Mesothelial cell of epicardium (in vitro differentiated cells): ENCODE data around the gene DIS3L. TPM values are rescaled to one million over a fixed set of nuclear protein-coding genes. Genes with fewer than 3 reads are reported as not detected.
"Not testable (repeated sequence)": the region's sequence is repeated elsewhere in the genome, so short reads cannot be mapped to it uniquely, and the experiment has no call there.

Experiments
- DNase-seq, 2 experiments: peaks; one replicate each; pipeline ENCODE4 v3.0.0; 2021; ENCODE audit warnings: low spot score in 2 of 2; ENCODE audit not compliant: unreplicated experiment in 2 of 2
- H3K27ac Mint-ChIP-seq: 2 replicates; pipeline ENCODE4 v1.8.0; 2021; ENCODE audit warnings: mixed read lengths
- H3K27me3 Mint-ChIP-seq: 2 replicates; pipeline ENCODE4 v1.8.0; 2021; ENCODE audit warnings: low read depth, mixed read lengths
- H3K36me3 Mint-ChIP-seq: 2 replicates; pipeline ENCODE4 v1.8.0; 2021; ENCODE audit warnings: mixed read lengths
- H3K4me1 Mint-ChIP-seq: 2 replicates; pipeline ENCODE4 v1.8.0; 2021; ENCODE audit warnings: mixed read lengths
- H3K4me3 Mint-ChIP-seq: 2 replicates; pipeline ENCODE4 v1.8.0; 2021; ENCODE audit warnings: mild to moderate bottlenecking, moderate library complexity, mixed read lengths
- H3K9me3 Mint-ChIP-seq: 2 replicates; pipeline ENCODE4 v1.8.0; 2021; ENCODE audit warnings: mixed read lengths
- total RNA-seq: library from RNA; stranded (reverse); gene quantifications from 3 replicates; pipeline ENCODE4 v1.2.1, GENCODE V29; 2021
- TF ChIP-seq, protein P1 (sequence below): fragments of 200-600 bp; sonication (generic); IDR thresholded peaks from one replicate; pipeline ENCODE4 v1.5.0; 2021; ENCODE audit warnings: antibody characterized with exemption; ENCODE audit not compliant: unreplicated experiment

DIS3L gene
- total RNA-seq, 1 donor from 2014 or later = 34.7 TPM

DNA sequence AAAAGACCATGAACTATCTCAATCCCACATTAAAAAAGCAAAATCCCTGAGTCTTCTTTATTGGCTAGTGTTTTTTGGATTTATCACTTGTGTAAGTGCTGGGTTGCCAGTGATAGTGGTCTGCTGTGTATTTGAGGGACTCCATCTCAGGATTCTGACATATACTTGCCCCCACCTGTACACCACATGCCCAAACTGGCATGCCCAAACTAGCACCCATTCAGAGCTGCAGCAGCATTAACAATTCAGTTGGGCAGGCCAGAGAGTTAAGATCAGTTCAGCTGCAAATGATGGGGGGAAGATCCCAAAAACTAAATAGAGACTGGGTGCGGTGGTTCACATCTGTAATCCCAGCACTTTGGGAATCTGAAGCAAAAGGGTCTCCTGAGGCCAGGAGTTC, 69.4 kb downstream of the DIS3L start:
- peak overlapping the region; percentile 30 for H3K27ac Mint-ChIP-seq
- no peaks in the 10 kb centered on the region for H3K27me3 Mint-ChIP-seq
- H3K4me3 Mint-ChIP-seq = no peak overlapping the region
- no peak for DNase-seq
- TF ChIP-seq, protein P1, sequence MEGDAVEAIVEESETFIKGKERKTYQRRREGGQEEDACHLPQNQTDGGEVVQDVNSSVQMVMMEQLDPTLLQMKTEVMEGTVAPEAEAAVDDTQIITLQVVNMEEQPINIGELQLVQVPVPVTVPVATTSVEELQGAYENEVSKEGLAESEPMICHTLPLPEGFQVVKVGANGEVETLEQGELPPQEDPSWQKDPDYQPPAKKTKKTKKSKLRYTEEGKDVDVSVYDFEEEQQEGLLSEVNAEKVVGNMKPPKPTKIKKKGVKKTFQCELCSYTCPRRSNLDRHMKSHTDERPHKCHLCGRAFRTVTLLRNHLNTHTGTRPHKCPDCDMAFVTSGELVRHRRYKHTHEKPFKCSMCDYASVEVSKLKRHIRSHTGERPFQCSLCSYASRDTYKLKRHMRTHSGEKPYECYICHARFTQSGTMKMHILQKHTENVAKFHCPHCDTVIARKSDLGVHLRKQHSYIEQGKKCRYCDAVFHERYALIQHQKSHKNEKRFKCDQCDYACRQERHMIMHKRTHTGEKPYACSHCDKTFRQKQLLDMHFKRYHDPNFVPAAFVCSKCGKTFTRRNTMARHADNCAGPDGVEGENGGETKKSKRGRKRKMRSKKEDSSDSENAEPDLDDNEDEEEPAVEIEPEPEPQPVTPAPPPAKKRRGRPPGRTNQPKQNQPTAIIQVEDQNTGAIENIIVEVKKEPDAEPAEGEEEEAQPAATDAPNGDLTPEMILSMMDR = no peak
- H3K9me3 Mint-ChIP-seq = no peaks in the 10 kb centered on the region
- H3K36me3 Mint-ChIP-seq = no peaks in the 10 kb centered on the region
- peaks cover 2% of the 10 kb centered on the region for H3K4me1 Mint-ChIP-seq

DNA sequence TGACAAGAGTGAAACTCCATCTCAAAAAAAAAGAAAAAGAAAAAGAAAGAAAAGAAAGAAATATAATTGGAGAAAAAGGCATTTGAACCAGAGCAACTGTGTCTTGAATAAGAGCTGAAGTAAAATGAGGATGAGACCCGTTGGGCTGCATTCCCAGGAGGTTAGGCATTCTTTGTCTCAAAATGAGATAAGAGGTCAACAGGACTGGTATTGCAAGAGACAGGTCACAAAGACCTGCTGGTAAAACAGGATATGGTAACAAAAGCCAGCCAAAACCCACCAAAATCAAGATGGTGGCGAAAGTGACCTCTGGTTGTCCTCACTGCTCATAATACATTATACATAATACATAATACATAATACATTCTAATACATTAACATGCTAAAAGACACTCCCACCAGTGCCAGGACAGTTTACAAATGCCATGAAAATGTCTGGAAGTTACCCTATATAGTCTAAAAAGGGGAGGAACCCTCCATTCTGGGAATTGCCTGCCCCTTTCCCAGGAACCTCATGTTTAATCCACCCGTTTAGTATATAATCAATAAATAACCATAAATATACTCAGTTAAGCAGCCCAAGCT, 71.7 kb downstream of the DIS3L start:
- Mint-ChIP-seq H3K36me3 (no peaks in the 10 kb centered on the region), H3K27me3 (no peaks in the 10 kb centered on the region), H3K27ac (no peak overlapping the region), H3K4me1 (peaks cover 7% of the 10 kb centered on the region), H3K9me3 (no peaks in the 10 kb centered on the region), H3K4me3 (no peak overlapping the region)
- DNase-seq = no peak
- TF ChIP-seq, protein P1 = no peak

DNA sequence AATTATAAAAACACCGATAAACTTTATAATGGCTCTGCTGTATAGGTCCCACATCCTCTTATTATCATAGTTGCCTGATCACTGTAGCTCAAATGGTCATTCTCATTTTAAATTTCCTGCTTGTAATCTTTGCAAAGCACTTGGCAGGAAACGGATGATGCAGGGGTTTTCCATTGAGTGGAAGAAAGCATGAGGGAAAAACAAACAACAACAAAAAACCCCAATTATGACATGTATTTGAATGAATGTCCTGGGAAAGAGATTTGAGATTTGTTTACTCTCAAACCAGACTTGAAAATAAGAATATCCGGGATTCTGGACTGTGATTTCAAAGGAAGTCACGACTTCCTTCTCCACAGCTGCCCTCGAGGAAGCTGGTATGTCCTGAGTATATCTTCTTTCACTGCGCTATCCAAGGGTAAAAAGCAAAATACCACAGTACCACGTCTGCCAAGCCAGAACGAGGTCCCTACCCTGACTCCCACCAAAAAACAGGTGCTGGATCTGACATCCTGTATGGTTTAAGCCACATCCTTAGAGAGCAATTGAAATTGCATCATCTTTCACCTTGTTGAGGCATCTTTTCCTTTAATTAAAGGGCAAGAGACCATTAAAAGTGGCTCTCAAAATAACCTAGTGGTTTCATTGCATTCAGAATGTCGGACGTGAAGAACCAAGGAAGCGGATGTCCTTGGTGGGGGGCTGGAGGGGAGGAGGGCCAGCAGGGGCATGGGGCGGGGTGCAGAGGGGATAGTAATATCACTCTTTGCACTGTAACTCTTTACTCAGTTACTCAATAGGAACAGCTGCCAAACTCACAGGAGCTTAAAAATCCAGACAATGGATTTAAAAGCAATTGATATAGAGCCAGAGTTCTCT, 76.6 kb downstream of the DIS3L start:
- Mint-ChIP-seq H3K36me3 (no peaks in the 10 kb centered on the region), H3K27me3 (no peaks in the 10 kb centered on the region), H3K27ac (peak overlapping the region; percentile 88), H3K9me3 (peaks cover 3% of the 10 kb centered on the region), H3K4me3 (no peak overlapping the region), H3K4me1 (peaks cover 7% of the 10 kb centered on the region)
- TF ChIP-seq, protein P1 = no peak
- DNase-seq = no peak

DNA sequence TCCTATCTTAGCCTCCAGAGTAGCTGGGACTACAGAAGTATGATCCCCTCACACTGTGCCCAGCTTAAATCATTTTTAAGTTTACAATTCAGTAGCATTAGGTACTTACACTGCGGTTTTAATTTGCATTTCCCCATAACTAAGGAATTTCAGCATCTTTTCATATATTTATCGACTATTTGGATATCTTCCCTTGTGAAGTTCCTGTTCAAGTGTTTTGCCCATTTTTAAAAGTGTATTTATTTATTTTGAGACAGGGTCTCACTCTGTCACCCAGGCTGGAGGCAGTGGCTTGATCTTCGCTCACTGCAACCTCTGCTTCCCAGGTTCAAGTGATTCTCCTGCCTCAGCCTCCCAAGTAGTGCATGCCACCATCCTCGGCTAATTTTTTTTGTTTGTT, 80.8 kb downstream of the DIS3L start:
- Mint-ChIP-seq H3K36me3 (no peaks in the 10 kb centered on the region), H3K9me3 (peaks cover 7% of the 10 kb centered on the region), H3K4me3 (no peak overlapping the region), H3K27me3 (no peaks in the 10 kb centered on the region), H3K4me1 (peaks cover 7% of the 10 kb centered on the region), H3K27ac (no peak overlapping the region)
- DNase-seq = no peak
- TF ChIP-seq, protein P1 = no peak

DNA sequence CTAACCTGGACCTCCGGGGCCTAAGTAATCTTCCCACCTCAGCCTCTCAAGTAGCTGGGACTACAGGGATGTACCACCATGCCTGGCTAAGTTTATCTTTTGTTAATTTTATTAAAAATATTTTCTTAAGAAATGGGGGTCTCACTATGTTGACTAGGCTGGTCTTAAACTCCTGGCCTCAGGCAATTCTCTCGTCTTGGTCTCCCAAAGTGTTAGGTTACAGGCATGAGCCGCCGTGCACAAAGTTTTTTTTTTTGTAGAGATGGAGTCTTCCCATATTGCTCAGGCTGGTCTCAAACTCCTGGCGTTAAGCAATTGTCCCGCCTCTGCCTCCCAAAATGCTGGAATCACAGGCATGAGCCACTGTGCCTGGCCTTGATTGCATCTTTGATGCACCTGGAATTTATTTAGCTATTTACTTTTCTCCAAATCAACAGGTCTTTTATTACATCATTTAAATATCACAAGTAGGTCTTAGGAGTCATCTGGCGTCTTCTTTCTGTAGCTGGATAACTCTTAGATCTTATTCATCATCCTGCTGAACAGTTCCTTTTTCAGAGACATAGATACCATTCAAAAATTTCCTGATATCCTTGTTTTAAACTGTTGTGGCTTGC, 85.6 kb downstream of the DIS3L start:
- Mint-ChIP-seq H3K9me3 (peaks cover 7% of the 10 kb centered on the region), H3K36me3 (no peaks in the 10 kb centered on the region), H3K27me3 (no peaks in the 10 kb centered on the region), H3K4me3 (no peak overlapping the region), H3K27ac (no peak overlapping the region), H3K4me1 (no peaks in the 10 kb centered on the region)
- no peak for DNase-seq
- TF ChIP-seq, protein P1 = no peak

DNA sequence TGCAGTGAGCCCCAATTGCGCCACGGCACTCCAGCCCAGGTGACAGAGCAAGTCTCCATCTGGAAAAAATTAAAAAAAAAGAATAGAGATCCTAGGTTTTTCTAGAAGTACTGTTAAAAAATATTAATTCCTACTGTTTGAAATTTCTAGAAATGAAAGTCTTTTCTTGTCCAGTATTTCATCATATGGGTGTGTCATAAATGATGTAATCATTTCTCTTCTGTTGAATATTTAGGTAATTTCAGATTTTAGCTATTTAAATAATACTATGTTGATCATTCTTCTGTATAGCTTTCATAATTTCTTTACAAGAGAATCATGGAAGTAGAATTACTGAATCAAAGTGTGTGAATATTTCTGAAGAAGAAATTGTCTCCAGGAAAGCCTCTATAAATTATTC, 88.0 kb downstream of the DIS3L start:
- not testable (repeated sequence) for H3K36me3 Mint-ChIP-seq, H3K4me3 Mint-ChIP-seq, DNase-seq, H3K9me3 Mint-ChIP-seq, H3K27ac Mint-ChIP-seq, H3K4me1 Mint-ChIP-seq, H3K27me3 Mint-ChIP-seq
